Stromal cell of bone marrow (primary cell): ENCODE measurements around the gene HAUS7.

ENCODE experiments used
- DNase-seq: peaks from one replicate; pipeline ENCODE4 v3.0.0-alpha.2; 2012; ENCODE audit warnings: low read depth

Gene HAUS7

GRCh38 chrX:153435845-153436244 is 34.5 kb downstream of the HAUS7 start:
- DNase-seq, result no peak

GRCh38 chrX:153434801-153435200 is 35.6 kb downstream of the HAUS7 start:
- DNase-seq, result no peak

- DNase-seq, result no peak
Observed at GRCh38 chrX:153433781-153434285, 36.5 kb downstream of the HAUS7 start.

- DNase-seq, result no peak
Observed at GRCh38 chrX:153433161-153433680, 37.2 kb downstream of the HAUS7 start.

- no peak for DNase-seq
Observed at GRCh38 chrX:153430796-153431195, 39.6 kb downstream of the HAUS7 start.

GRCh38 chrX:153426204-153426603 is 44.2 kb downstream of the HAUS7 start:
- no peak for DNase-seq

- no peak for DNase-seq
Observed at GRCh38 chrX:153423652-153424051, 46.7 kb downstream of the HAUS7 start.

GRCh38 chrX:153421856-153422255 is 48.5 kb downstream of the HAUS7 start:
- DNase-seq, result no peak

- no peak for DNase-seq
Observed at GRCh38 chrX:153420851-153421599, 49.4 kb downstream of the HAUS7 start.

- DNase-seq, result no peak
Observed at GRCh38 chrX:153417637-153418036, 52.7 kb downstream of the HAUS7 start.

- no peak for DNase-seq
Observed at GRCh38 chrX:153416781-153417450, 53.5 kb downstream of the HAUS7 start.

GRCh38 chrX:153414856-153415510 is 55.4 kb downstream of the HAUS7 start:
- DNase-seq, result no peak

GRCh38 chrX:153413731-153414130 is 56.6 kb downstream of the HAUS7 start:
- DNase-seq, result no peak

GRCh38 chrX:153412746-153413720 is 57.3 kb downstream of the HAUS7 start:
- no peak for DNase-seq

- no peak for DNase-seq
Observed at GRCh38 chrX:153411988-153412574, 58.3 kb downstream of the HAUS7 start.

GRCh38 chrX:153411255-153411987 is 59.0 kb downstream of the HAUS7 start, which contains the start of gene ZFP92:
TSS of gene ZFP92 (plus strand) at chrX:153411472. CDS start at chrX:153418323, 6,851 bp downstream.
- DNase-seq, result no peak

GRCh38 chrX:153410888-153411254 is 59.5 kb downstream of the HAUS7 start:
- no peak for DNase-seq

- DNase-seq, result no peak
Observed at GRCh38 chrX:153410373-153410772, 60.0 kb downstream of the HAUS7 start.

- no peak for DNase-seq
Observed at GRCh38 chrX:153409414-153410101, 60.8 kb downstream of the HAUS7 start.

GRCh38 chrX:153408871-153409351 is 61.5 kb downstream of the HAUS7 start:
- no peak for DNase-seq
